Activated CD4-positive, alpha-beta T cell treated with anti-CD3 and anti-CD28 coated beads, Interleukin-10, Interleukin-2, amounts not matched to agents 100 ng/mL and 50 ng/mL, durations not matched to agents 16 hours and 8 hours (primary cell): ENCODE measurements around the gene DUSP6.

Experiments
- DNase-seq: peaks from one replicate; pipeline ENCODE4 v3.0.0-alpha.2; 2020

DUSP6 gene

DNA sequence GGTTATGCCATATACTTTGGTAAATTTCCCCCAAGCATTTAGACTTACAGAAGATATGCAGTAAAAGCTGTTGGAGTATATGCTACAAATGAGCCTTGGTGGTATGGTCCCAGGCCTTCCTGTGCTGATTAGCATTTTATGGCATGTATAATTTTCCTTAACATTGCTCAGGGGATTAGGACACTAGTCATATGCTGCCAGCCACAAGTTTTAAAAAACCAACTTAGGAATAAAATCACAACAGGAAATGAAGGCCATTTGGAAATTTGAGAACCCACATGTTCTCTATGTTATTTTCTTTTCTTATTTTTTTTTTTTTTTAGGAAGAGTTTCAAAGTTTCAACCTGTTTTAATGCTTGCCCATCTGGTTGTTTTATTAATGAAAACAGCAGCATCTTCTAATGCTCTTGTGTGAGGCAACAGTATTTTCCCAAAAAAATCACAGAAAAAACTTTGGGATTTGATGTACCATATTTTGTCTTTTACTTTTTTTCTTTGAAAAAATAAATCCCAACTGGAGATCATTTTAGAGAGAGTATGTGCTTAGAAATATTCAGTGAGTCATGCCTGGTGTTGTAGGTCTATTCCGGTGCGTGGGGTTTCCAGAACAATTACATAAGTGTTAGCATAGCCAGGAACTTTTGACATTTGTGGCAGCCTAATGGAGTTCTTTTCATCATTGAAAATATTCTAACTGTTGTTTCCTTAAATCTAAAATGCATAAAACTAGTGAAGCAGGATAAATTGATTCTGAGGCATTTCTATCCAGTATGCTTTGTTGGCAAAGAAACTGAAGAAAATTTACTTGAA is 21.7 kb upstream of the DUSP6 start:
- DNase-seq: no peak

DNA sequence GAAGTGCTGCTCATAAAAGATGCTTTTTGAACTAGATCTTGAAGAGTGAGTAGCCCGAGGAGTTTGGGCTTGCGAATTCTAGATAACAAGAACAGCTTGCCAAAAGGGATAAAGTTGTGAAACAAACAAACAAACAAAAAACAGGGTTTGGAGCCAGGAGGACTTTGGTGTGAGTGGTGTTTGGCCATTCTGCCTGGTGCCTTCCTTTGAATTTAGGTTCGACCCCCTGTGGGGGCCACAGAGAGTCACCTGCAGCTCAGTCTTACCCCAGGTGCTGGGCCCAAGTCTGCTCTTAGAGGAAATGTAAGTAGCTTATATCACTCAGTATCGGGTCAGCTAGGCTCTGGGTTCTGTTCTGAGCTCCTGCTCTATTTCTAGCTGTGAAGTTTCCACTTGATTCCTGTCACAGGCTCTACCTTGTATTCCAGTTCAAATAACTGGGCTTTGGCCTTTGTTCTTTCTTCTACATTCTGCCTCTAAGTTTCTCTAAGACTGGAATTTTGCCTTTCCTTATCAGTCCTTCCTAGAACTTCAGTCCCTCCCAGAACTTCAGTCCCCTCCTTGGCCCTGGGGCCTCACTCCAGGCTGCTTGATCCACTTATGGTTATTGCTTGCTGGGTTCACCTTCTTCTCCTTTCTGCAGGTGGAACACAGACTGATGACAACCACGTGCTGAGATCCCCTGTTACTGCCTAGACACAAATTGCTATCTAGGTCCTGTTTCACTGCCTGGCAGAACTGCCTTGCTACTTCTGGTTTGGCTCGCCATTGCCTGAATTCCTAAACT is 20.5 kb upstream of the DUSP6 start:
- DNase-seq: no peak

DNA sequence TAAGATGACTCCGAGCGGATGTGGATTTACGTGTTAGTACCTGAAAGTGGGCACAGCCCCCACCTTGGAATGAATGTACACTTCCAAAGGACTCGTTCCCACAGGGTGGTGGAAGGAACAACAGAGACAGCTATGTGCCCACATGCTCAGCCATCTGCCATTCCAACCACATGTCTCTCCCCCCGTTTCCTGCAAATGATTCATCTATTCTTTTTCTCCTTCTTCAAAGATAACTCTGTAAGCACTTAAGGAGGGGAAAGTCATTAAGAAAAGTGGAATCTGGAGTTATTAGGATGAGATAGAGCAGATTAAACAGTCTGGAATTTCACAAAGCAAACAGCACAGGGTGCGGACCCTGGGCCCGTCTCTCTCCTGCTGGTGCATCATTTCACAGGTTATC is 18.5 kb upstream of the DUSP6 start:
- DNase-seq: no peak

DNA sequence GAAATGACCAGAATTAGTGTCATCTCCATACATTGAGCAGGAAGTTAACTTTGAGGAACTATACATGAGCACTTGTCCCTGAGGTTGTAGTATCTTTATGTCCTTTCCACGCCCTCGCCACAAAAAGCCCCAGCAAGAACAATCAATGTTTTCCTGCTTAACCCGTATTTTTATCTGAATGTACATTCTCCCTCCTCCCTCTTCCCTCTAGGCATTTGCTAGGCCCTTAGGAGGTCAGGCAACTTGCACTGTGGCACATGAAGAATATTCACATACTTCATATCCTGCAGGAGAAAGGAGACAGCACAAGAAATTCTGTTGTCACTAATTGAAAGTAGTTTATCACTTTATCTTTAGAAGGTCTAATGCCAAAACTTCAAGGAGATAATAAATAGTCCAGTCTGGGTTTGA is 18.1 kb upstream of the DUSP6 start:
- no peak for DNase-seq

DNA sequence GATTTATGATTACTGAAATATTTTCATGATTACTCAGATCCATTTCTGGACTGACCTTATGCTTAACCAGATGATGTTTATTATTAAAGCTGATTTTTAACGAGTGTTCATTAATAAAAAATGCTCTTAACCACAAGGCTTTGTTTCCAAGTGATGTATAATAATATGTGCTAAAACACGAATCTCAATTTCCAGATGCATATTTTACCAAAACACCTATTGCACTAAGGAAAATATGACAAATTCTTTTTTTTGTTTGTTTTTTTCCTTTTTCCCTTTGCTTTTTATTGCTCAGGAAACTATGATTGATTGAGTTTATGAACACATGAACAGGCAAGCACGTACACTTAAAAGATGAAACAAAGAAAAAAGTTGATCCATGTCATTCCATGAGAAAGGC is 16.9 kb upstream of the DUSP6 start:
- DNase-seq: no peak

DNA sequence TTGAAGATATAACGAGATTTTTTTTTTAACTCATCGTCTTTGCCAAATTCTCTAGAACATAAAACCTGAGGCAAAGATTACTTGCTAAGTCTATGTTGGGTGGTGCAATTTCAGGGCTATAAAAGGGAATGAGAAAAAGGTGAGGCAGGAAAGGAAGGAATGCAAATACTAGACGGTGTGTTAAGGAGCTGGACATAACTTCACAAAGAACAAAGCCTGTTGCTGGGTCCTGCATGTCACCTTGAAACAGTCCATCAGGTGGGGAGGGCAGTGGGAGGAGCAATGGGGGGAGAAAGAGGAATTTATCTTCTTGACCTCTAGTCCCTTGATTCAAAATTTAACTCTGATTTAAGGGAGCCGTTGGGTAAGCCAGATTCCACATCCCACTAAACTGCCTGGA is 16.1 kb upstream of the DUSP6 start:
- no peak for DNase-seq

DNA sequence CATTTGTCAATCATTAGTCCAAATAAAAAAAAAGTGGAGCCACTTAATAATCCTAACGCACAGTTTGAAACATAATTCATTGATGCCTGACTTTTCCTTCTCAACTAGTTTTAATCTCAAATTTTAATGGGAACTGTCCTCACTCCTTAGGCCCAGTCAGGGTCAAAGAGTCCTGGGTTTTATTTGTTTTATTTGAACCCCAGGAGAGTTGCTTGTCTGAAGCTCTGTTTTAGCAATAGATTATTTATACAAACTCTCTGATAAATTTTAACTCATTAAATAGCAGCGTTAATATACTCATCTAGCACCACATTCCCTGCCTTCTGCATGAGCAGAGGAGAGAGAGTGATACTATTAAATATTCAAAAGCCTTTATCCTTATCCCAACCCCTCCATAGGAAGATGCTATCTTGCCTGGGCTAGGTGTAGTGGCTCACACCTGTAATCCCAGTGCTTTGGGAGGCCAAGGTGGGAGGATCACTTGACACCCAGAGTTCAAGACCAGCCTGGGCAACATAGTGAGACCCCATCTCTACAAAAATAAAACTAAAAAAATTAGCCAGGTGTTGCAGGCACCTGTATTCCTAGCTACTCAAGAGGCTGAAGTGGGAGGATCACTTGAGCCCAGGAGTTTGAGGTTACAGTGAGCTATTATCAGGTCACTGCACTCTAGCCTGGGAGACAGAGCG is 14.5 kb upstream of the DUSP6 start:
- no peak for DNase-seq

DNA sequence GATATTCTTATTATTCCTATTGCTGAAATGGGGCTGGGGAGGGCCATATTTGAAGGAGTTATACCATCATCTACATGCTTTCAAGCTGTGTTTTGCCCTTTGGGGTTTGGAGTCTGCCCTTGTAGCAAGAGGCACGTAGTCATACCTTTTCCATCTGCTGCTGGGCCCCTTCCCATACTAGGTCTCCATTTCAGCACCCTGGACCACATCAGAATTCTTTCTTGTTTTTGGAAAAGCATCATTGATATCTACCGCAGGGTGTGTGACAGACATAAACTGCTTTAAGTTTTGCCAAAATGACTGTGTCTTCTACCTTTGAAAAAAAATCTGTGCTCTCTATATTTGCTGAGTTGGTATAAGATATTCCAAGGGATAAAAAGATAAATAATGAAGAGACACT is 12.3 kb upstream of the DUSP6 start:
- DNase-seq: no peak

DNA sequence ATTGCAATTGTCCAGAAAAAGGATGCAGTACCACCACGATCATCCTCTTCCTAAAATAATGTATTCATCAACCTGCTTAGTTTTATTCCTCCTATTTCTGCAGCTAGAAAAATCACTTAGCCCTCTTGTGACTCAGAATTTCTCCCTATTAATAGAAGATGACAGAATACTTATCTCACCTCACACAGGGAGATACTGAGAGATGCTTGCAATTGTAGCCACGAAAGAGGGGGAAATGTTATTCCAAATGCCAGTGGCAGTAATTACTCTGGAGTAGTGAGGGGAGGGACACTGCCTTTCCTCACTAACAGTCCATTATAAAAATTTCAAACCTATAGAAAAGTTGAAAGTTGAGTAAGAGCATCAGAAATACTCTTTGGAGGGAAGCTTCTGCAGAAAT is 11.8 kb upstream of the DUSP6 start:
- no peak for DNase-seq

DNA sequence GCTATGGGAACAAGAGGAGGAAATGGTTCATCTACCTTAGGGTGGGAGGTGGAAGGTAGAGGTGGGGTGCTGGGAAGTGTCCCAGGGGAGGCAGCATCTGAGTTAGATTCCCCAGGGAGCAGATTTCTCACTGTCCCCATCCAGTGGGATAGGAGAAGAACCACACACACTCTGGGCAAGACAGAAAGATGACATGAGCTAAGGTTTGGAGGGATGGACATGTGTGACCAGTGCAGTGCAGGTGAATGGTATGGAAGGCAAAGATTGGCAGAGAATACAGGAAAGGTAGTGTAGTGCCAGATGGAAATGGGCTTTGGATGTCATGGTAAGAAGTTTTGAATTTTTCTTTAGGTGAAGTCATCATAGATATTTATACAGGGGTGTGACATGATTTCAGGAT is 11.3 kb upstream of the DUSP6 start:
- DNase-seq: no peak

DNA sequence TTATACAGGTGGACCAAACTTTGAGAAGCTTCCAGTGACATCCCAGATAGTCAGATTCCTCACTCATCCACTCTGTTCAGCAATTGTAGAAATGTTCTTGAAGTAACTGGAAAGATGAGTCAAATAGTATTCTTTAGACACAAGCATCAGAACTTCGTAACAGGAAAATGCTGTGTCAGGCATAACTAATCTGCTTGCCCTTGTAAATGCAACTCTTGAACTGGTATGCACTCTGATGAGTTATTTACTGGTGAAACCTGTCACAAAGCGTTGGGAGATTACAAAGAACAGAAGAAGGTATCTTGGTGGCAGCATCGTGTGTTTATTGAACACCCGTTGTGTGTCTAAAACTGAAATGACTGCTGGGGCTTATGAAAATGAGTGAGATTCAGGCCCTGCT is 10.8 kb upstream of the DUSP6 start:
- DNase-seq: peak; percentile 57

DNA sequence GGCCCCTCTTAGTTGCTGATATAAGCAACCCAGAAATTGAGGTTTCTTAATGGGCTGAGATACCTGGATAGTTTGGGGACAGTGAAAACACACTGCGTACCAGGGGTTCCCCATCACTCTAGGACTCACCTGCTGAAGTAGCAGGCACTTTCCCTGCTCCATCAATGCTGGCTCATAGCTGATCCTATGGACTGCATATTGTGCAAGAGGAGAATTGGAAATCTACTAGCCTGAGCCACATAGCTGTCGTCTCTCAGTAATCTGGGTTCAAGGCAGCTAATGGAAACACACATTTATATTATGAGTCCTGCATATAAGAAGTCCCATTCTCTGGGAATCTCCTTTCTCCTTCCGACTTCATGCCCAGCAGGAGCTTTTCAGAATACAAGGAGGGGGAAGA is 7.3 kb upstream of the DUSP6 start:
- no peak for DNase-seq

DNA sequence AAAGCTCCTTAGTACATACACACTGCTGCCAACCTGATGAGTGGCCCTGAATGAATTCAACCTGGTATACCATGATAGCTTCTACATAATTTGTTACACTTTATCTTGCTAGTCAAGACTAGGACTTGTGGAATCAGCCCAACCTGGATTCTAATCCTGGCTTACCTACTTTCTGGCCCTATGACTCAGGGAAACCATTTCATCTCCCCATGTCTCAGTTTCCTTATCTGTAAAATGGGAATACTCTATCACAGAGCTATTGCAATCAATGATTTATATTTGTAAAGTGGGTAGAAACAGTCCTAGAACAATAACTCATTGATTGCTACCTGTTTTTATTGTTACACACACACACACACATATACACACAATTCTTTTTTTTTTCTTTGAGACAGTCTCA is 6.5 kb upstream of the DUSP6 start:
- no peak for DNase-seq

DNA sequence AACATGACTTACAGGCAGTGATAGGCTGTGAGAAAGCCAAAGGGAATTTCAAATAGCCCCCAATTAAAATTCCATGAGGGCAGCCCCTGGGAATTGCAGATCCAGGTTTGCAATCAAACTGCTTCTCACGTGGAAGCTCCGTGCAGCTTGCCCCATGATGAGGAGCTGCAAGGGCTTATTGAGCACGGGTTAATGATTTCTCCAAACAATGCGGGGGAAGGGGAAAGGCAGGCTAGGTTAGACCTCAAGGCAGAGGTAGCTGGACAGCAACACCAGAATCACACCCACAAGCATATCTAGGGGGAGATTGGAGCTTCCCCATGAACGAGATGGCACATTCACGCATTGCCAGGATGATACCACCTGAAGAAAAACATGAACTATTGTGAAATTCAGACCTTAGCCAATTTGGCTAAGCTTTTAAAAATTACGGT is 5.0 kb upstream of the DUSP6 start:
- no peak for DNase-seq

DNA sequence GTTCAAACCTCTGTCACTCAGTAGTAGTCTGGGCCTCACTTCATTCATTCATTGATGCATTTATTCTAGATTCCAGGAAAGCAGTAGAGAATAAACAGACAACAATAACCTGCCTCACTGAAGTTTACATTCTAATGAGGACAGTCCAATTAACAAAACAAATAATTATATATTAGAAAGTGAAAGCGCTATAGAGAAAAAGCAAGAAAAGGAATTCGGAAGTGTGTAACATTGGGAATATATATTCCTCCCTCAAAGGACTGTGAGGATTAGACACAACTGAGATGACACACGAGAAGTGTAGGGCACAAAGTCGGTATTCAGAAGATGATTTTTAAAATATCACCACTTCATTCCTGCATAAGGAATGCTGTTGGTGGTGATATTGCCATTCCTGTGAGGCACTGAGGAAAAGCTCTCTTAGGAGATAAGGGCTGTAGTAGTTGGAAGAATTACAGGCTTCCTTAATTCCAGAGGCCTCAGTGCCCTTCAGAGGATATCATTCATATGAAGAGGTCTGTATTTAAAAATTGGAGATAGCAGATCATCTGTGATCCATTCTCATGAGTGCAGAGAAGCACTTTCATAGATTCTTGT is 3.9 kb upstream of the DUSP6 start:
- DNase-seq: no peak

DNA sequence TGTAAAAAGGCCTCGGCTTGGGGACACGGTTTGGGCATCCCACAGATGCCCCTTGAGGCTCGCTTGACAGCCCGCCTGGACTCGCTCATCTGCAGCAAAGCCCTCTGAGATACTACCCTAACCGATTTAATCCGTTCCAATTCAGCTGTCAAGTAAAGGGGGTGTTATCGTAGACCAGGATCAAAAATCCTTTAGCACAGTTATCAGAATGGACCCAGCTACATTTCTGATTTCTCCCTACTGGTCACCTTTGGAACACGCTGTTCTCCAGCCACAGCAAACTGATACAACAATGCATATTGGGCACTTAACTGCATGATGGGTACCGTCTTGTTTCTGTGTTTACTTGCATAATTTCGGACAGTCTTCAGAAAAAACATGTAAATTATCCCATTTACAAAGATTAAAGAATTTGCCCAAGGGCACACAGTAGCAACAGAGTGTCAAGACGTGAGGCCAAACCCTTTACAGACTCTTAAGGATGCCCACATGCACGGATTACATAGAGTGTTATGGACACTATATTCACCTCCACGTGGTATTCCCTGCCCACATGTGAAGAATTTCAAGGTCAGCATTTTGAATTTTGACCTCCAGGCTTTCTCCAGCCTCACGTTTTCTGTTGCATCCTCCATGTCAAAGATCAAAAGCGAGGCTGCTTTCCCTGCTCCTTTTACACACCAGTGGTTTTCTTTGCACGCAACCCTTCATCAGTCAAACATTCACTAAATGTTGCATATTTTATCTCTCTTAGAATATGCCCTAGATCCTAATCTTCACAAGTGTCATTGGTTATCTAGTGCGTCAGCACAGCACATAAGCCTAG is 3.2 kb upstream of the DUSP6 start:
- no peak for DNase-seq

DNA sequence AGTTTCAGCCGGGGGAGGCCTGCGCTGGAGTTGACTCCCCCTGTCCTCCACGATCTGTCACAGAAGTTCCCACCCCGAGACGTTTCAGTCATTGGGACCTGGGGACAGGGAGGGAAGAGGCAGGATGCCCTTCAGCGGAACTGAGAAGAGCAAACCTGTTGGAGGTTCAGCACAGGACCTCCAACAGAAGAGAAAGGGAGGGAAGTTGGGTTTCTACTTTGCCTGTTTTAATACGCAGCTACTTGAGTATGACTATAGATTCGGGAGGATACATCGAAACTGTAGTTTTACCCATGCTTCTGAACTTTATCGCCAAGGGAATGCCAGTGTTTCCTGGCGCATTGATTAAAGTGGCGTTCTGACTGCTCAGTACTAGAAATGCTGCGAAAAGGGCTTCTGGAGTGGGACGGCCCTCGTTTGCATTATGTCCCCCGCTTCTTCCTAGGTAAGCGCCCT is 2.3 kb upstream of the DUSP6 start:
- DNase-seq: no peak

DNA sequence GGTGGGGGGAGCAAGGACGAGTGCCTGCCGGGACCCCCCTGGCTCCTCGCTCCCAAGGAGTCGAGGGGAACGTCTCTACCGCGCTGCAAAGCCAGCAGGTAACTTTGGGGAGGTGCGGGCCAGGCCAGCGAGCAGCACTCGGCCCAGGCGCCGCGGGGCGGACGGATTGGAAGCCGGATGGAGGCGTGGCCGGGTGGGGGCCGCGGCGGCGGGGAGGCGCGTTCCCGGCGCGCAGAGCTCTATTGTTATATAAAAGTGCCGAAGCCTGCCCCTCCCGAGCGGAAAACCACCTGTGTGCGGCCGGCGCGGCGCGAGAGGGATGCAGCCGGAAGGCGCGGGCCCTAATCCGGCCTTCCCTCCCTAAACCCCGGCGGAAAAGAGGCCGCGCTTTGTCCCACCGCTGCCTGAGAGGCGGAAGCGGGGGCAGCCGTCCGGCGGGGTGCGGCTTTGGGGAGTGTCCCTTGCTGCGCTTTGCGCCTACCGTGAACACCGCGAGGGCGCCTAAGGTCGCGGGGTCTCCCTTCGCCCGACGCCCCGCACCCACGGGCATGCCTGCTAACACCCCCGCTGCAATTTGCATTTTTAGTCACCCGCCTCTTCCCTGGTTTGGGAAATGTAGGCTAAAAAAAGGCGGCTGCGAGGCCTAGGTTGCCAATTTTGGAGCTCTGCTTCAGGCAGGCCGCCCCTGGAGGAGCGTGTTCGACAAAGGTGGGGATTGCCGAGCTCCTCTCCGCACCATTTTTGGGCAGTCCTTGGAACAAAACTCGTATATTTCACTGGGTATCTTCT is 1.7 kb upstream of the DUSP6 start:
- peak; percentile 86 for DNase-seq

DNA sequence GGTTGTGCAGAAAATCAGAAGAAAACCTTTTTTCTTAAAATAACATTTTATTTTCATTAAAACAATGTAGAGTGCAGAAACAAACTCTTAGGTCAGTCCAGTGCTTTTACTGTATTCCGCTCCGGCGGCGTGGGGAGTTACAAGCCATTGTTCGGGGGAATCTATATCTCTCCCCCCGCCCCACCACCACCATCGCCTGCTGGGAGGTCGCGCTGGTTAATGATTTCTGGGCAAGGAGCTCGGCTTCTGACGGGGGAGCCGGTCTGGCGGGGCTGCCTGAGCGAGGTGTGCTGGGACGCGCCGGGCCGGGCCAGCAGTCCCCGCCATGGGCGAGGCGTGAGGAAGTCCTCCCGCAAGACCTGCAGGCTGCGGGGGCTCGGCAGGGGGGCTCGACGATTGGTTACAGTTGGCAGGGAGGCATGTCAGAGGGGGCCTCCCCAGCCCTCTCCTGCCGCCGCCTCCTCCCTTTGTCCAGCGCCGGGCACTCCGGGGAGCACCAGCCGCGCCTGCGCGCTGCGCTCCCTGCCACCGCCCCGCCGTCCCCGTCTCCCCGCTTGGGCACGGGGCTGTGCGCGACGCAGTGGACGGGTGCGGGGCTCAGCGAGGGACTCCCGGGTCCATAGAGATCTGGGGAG is 1.0 kb upstream of the DUSP6 start:
- peak; percentile 55 for DNase-seq

DNA sequence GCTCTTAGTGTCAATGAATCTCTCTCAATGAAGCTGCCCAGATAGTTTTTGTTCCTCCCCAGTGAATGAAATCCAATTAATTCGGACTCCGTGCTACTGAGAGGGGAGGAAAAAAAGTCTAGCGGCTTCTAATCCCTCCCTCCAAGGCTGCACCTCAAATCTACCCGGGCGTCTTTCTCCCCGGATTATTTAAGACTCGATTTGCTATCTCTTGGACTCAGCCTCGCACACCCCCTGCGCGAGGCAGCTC is 134 bp downstream of the DUSP6 start:
- no peak for DNase-seq

DNA sequence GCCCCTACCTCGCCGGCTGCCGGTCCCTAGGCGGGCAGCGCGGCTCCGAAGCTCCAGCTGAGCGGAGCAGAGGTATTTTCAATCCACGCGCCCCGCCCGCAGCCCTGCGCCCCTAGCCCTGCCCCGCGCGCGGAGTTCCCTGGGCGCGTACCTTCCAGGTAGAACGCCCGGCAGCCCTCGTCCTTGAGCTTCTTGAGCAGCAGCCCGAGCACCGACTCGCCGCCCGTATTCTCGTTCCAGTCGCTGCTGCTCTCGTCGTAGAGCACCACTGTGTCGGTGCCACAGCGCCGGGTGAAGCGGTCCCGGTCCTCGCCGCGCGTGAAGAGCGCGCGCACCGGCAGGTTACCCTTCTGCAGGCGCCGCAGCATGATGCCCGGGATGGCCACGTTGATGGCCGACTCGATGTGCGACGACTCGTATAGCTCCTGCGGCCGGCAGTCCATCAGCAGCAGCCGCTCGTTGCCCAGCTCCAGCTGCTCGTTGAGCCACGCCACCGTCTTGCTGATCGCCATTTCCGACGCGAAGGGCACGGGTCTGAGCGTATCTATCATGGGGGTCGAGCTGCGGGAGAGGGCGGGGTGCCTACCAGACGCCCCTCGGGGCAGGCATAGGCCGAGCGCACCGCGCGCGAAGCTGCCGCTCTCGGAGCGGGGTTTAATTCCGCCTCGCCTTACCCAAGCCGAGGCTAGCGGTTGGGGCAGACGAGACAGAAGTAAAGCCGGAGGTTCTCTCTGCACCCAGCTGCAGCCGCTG is 636 bp downstream of the DUSP6 start:
- DNase-seq: peak; percentile 58
